ENCODE measurements around the gene MAGI1.

DNA sequence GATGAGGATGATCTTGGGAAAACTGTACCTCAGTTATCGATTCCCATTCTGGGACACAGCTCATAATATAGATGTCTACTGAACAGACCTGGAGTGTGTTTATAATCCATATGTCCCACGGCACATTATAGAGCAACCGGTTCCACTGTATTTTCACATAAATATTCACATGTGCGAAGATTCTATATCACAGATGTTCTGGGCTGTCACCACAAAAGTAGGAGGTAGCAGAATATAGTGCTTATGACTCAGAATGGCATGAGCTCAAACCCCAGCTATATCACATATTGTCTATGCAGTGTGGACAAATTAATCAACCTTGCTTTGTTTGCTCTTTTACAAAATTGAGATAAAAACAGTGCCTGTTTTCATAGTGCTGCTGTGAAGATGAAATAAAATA, 710.6 kb downstream of the MAGI1 start:
- TF ChIP-seq CTCF (IDR thresholded peaks at IDR 0.05) (no peak), POLR2A (IDR thresholded peaks at IDR 0.05) (no peak), POLR2AphosphoS5 (IDR thresholded peaks at IDR 0.05; ENCODE audit: insufficient read depth in 1 of 2, low read depth in 1 of 2) (no peak)

Data from vagina (tissue), 2 donors.